Transverse colon (tissue), 4 donors: ENCODE data around the gene BBS4.

Experiments used
- POLR2AphosphoS5 ChIP-seq, 3 donors: sonication (generic); formaldehyde crosslinking; IDR thresholded peaks; one replicate each; pipeline ENCODE4 v1.6.1; 2016; ENCODE audit warnings: antibody characterized with exemption in 3 of 3
- TF ChIP-seq, protein P1 (sequence below), 5 experiments: fragments of 200-600 bp in 3 of 5; fragments of 450-650 bp in 2 of 5; sonication (generic) in 3 of 5; IDR thresholded peaks; 1 replicate in 2 of 5; 2 replicates in 3 of 5; pipeline ENCODE4 v1.5.1; 2016 to 2017; ENCODE audit warnings: antibody characterized with exemption in 5 of 5, inconsistent platforms in 3 of 5, mild to moderate bottlenecking in 2 of 5, moderate library complexity in 1 of 5

GRCh38 chr15:72783004-72783639 lies 97.1 kb downstream of the BBS4 start:
- TF ChIP-seq, protein P1, sequence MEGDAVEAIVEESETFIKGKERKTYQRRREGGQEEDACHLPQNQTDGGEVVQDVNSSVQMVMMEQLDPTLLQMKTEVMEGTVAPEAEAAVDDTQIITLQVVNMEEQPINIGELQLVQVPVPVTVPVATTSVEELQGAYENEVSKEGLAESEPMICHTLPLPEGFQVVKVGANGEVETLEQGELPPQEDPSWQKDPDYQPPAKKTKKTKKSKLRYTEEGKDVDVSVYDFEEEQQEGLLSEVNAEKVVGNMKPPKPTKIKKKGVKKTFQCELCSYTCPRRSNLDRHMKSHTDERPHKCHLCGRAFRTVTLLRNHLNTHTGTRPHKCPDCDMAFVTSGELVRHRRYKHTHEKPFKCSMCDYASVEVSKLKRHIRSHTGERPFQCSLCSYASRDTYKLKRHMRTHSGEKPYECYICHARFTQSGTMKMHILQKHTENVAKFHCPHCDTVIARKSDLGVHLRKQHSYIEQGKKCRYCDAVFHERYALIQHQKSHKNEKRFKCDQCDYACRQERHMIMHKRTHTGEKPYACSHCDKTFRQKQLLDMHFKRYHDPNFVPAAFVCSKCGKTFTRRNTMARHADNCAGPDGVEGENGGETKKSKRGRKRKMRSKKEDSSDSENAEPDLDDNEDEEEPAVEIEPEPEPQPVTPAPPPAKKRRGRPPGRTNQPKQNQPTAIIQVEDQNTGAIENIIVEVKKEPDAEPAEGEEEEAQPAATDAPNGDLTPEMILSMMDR (IDR thresholded peaks at IDR 0.05): peak in 1 of 5 experiments; percentile 17
- peak in 1 of 3 donors; percentile 27 for TF ChIP-seq POLR2AphosphoS5 (IDR thresholded peaks at IDR 0.05)
